GM12875 (cell line): Measurements from ENCODE around the gene STYXL2.

Experiments used
- H3K4me3 ChIP-seq: one replicate; pipeline ENCODE4 v1.5.1; 2011; ENCODE audit warnings: low read depth, low read length, control low read depth
- CTCF ChIP-seq: IDR thresholded peaks from 2 replicates; pipeline ENCODE4 v1.5.1; 2011; ENCODE audit warnings: low read depth, mild to moderate bottlenecking, control low read depth, inconsistent platforms, low read length, moderate library complexity, borderline replicate concordance; ENCODE audit not compliant: insufficient read depth

Gene STYXL2

GRCh38 chr1:167086033-167086432 lies 7.8 kb upstream of the STYXL2 start:
- TF ChIP-seq CTCF = no peak
- H3K4me3 ChIP-seq = no peak overlapping the region

- H3K4me3 ChIP-seq = no peak overlapping the region
- no peak for TF ChIP-seq CTCF
These were observed 7.1 kb upstream of the STYXL2 start for GRCh38 chr1:167086768-167087167.

- TF ChIP-seq CTCF = no peak
- H3K4me3 ChIP-seq = no peak overlapping the region
These were observed 5.0 kb upstream of the STYXL2 start for GRCh38 chr1:167088746-167089417.

- TF ChIP-seq CTCF = no peak
These were observed 3.9 kb upstream of the STYXL2 start for GRCh38 chr1:167089939-167090313.

GRCh38 chr1:167090314-167090942 lies 3.4 kb upstream of the STYXL2 start, which contains the start of gene GPA33:
Gene GPA33, minus strand, starts transcription at chr1:167090377. Its CDS starts 90 bp downstream, at chr1:167090287.
- no peak for TF ChIP-seq CTCF
- no peak within 1 kb of the TSS for H3K4me3 ChIP-seq

More at GRCh38 chr1:167089939-167090313, 3.9 kb upstream of the STYXL2 start:
- no peak overlapping the region for H3K4me3 ChIP-seq

- TF ChIP-seq CTCF = no peak
- no peak overlapping the region for H3K4me3 ChIP-seq
These were observed 1.2 kb upstream of the STYXL2 start for GRCh38 chr1:167092653-167093052.

GRCh38 chr1:167094690-167095089 lies 815 bp downstream of the STYXL2 start:
- TF ChIP-seq CTCF = no peak
- H3K4me3 ChIP-seq = no peak overlapping the region
